PC-3 (cell line): ENCODE results near the gene RAB4B. TPM values are rescaled to one million over a fixed set of nuclear protein-coding genes. Genes with fewer than 3 reads are reported as not detected.

Experiments used
- ATAC-seq: fragments of 200-7000 bp; cut with Tn5 transposase; 2 replicates; pipeline ENCODE4 v1.9.1; 2020; ENCODE audit warnings: mild to moderate bottlenecking, moderate library complexity
- BruUV-seq: library from RNA; stranded (reverse); fragments of 400-500 nt; replicated peaks from 2 replicates; lab custom pipeline; 2021; lab: Mats Ljungman, UMichigan
- CTCF ChIA-PET: fragments of 300-600 bp; sonication (Branson Sonifier 250); formaldehyde crosslinking; loops from one replicate; lab custom pipeline; 2022; ENCODE audit warnings: antibody characterized with exemption; lab: Charles Lee
- POLR2A ChIA-PET: fragments of 300-600 bp; sonication (Branson Sonifier 250); formaldehyde crosslinking; loops from one replicate; lab custom pipeline; 2022; ENCODE audit warnings: antibody characterized with exemption; ENCODE audit not compliant: unreplicated experiment; lab: Charles Lee
- DNase-seq: peaks from one replicate; pipeline ENCODE4 v3.0.0-alpha.2; 2015
- H2AFZ ChIP-seq: fragments of 300-600 bp; sonication (generic); 2 replicates; pipeline ENCODE4 v1.6.0; 2016; ENCODE audit warnings: antibody characterized with exemption, low read length
- H3F3A ChIP-seq: fragments of 300-600 bp; sonication (generic); one replicate; pipeline ENCODE4 v1.6.0; 2017; ENCODE audit warnings: antibody characterized with exemption, low read length, control low read depth, mild to moderate bottlenecking; ENCODE audit not compliant: unreplicated experiment
- H3K27ac ChIP-seq: fragments of 300-600 bp; sonication (generic); 2 replicates; pipeline ENCODE4 v1.5.1; 2016; ENCODE audit warnings: mild to moderate bottlenecking, low read length
- H3K27me3 ChIP-seq: fragments of 300-600 bp; sonication (generic); 2 replicates; pipeline ENCODE4 v1.6.1; 2016; ENCODE audit warnings: low read length, mixed read lengths
- H3K36me3 ChIP-seq: fragments of 300-600 bp; sonication (generic); 2 replicates; pipeline ENCODE4 v1.6.1; 2016; ENCODE audit warnings: low read depth, mixed run types, low read length, mixed read lengths
- H3K4me1 ChIP-seq: fragments of 300-600 bp; sonication (generic); 2 replicates; pipeline ENCODE4 v1.5.1; 2016; ENCODE audit warnings: low read length; ENCODE audit not compliant: insufficient read depth
- H3K4me2 ChIP-seq: fragments of 300-600 bp; sonication (generic); 2 replicates; pipeline ENCODE4 v1.6.0; 2016; ENCODE audit warnings: low read length
- H3K4me3 ChIP-seq: fragments of 300-600 bp; sonication (generic); 2 replicates; pipeline ENCODE4 v1.5.1; 2016; ENCODE audit warnings: mild to moderate bottlenecking, low read length, mixed read lengths
- H3K79me2 ChIP-seq: fragments of 300-600 bp; sonication (generic); 2 replicates; pipeline ENCODE4 v1.6.1; 2017; ENCODE audit warnings: low read length, mixed read lengths
- H3K9ac ChIP-seq: fragments of 300-600 bp; sonication (generic); 2 replicates; pipeline ENCODE4 v1.6.0; 2016; ENCODE audit warnings: mild to moderate bottlenecking, low read length
- H3K9me2 ChIP-seq: fragments of 300-600 bp; sonication (generic); replicated peaks from 2 replicates; pipeline ENCODE4 v1.6.1; 2016; ENCODE audit warnings: mixed run types, low read length, mixed read lengths
- H3K9me3 ChIP-seq: fragments of 300-600 bp; sonication (generic); 2 replicates; pipeline ENCODE4 v1.6.1; 2016; ENCODE audit warnings: low read length, mixed read lengths
- H4K20me1 ChIP-seq: fragments of 300-600 bp; sonication (generic); 2 replicates; pipeline ENCODE4 v1.6.1; 2016; ENCODE audit warnings: low read length, mixed read lengths
- CTCF ChIP-seq: fragments of 300-600 bp; sonication (generic); conservative IDR thresholded peaks from 2 replicates; pipeline ENCODE4 v1.5.1; 2017; ENCODE audit warnings: antibody characterized with exemption, low read depth, mild to moderate bottlenecking, low read length
- EZH2 ChIP-seq: fragments of 300-600 bp; sonication (generic); IDR thresholded peaks from one replicate; pipeline ENCODE4 v1.6.1; 2017; ENCODE audit warnings: antibody characterized with exemption, mild to moderate bottlenecking, low read length; ENCODE audit not compliant: unreplicated experiment
- EZH2phosphoT487 ChIP-seq: fragments of 300-600 bp; sonication (generic); IDR thresholded peaks from 2 replicates; pipeline ENCODE4 v1.6.1; 2018; ENCODE audit warnings: mild to moderate bottlenecking, antibody characterized with exemption, low read length, borderline replicate concordance
- intact Hi-C: fragments of 100-400 bp; cut with micrococcal nuclease; formaldehyde crosslinking; loops from 2 replicates; pipeline ENCODE4 v1.9.0; 2023
- total RNA-seq: library from RNA; depleted of rRNA; stranded (reverse); fragments of >200 nt; gene quantifications from 2 replicates; pipeline ENCODE4 v1.2.3, GENCODE V29; 2014

Gene RAB4B
- total RNA-seq, 1 experiment from 2014 or later: 7.4 TPM

GRCh38 chr19:40804783-40805242 lies 26.8 kb downstream of the RAB4B start:
- H4K20me1 ChIP-seq: peaks cover 15% of the 10 kb centered on the region; the same call in 1 of the 2 replicates
- peaks cover 32% of the 10 kb centered on the region for H3K4me1 ChIP-seq
- intact Hi-C loops: no loop called here
- no peaks in the 10 kb centered on the region for H3F3A ChIP-seq
- H3K36me3 ChIP-seq: peaks cover 6% of the 10 kb centered on the region
- H3K4me2 ChIP-seq: no peak overlapping the region
- no peak for ATAC-seq
- ChIA-PET CTCF (no interaction called here), POLR2A (no interaction called here)
- H3K9me2 ChIP-seq: no peaks in the 10 kb centered on the region
- no peak overlapping the region for H3K9ac ChIP-seq
- no peaks in the 10 kb centered on the region for H3K27me3 ChIP-seq
- no TSS peak for BruUV-seq
- no peak overlapping the region for H2AFZ ChIP-seq
- H3K4me3 ChIP-seq: no peak overlapping the region
- H3K79me2 ChIP-seq: peaks cover 57% of the 10 kb centered on the region
- H3K27ac ChIP-seq: no peak overlapping the region
- no peaks in the 10 kb centered on the region for H3K9me3 ChIP-seq
- TF ChIP-seq CTCF: 0 out of 2 replicates have a peak, but pooled peaks have one; percentile 22
- TF ChIP-seq EZH2: no peak
- no peak for DNase-seq

- H2AFZ ChIP-seq: no peak overlapping the region
- no peak overlapping the region for H3K4me3 ChIP-seq
- no peak overlapping the region for H3K27ac ChIP-seq
- H3K36me3 ChIP-seq: peaks cover 6% of the 10 kb centered on the region
- H3K9ac ChIP-seq: no peak overlapping the region
- no peaks in the 10 kb centered on the region for H3K27me3 ChIP-seq
- H3K9me2 ChIP-seq: no peaks in the 10 kb centered on the region
- no peak for TF ChIP-seq CTCF
- no peak for TF ChIP-seq EZH2
- TF ChIP-seq EZH2phosphoT487: no peak
- no peaks in the 10 kb centered on the region for H3F3A ChIP-seq
- H3K4me2 ChIP-seq: no peak overlapping the region
- H3K9me3 ChIP-seq: no peaks in the 10 kb centered on the region
- peaks cover 51% of the 10 kb centered on the region for H3K79me2 ChIP-seq
- H4K20me1 ChIP-seq: peaks cover 15% of the 10 kb centered on the region; the same call in 1 of the 2 replicates
- CTCF ChIA-PET: no interaction called here
- peaks cover 27% of the 10 kb centered on the region for H3K4me1 ChIP-seq
- DNase-seq (no peak), ATAC-seq (no peak)
- no TSS peak for BruUV-seq
- POLR2A ChIA-PET: interaction anchor here (0.6 kb wide), 1 partner anchor 42 kb away, joined by 3 read pairs; no protein-coding TSS in a partner anchor
- intact Hi-C loops: no loop called here
Measured at GRCh38 chr19:40805258-40805868, 27.3 kb downstream of the RAB4B start.
